IPS DF 6.9 (cell line): Measurements from ENCODE around the gene PNPLA5.
"Not testable (repeated sequence)": the region's sequence is repeated elsewhere in the genome, so short reads cannot be mapped to it uniquely, and the experiment has no call there.

Experiments
- DNase-seq: peaks from one replicate; pipeline ENCODE4 v3.0.0-alpha.2; 2013; ENCODE audit warnings: low read depth, low spot score
- H3K27ac ChIP-seq: one replicate; pipeline ENCODE4 v1.5.1; 2013; ENCODE audit warnings: low read length, control low read depth
- H3K27me3 ChIP-seq: 2 replicates; pipeline ENCODE4 v1.6.1; 2013; ENCODE audit warnings: mild to moderate bottlenecking, low read length; ENCODE audit not compliant: control insufficient read depth, insufficient read depth
- H3K36me3 ChIP-seq: 2 replicates; pipeline ENCODE4 v1.6.1; 2013; ENCODE audit warnings: low read length; ENCODE audit not compliant: control insufficient read depth, insufficient read depth
- H3K4me1 ChIP-seq: 2 replicates; pipeline ENCODE4 v1.6.1; 2013; ENCODE audit warnings: low read length; ENCODE audit not compliant: control insufficient read depth, insufficient read depth
- H3K4me3 ChIP-seq: 2 replicates; pipeline ENCODE4 v1.5.1; 2013; ENCODE audit warnings: mild to moderate bottlenecking, low read length
- H3K9me3 ChIP-seq: 2 replicates; pipeline ENCODE4 v1.6.1; 2013; ENCODE audit warnings: low read length, inconsistent platforms; ENCODE audit not compliant: control insufficient read depth, insufficient read depth
- WGBS: extraction: QIAGEN DNeasy Blood & Tissue Kit; methylation state at CpG from one replicate; pipeline ENCODE4 v1.1.7; 2013; ENCODE audit warnings: mixed read lengths, missing lambda C conversion rate; ENCODE audit not compliant: insufficient read length, insufficient coverage; 5-methylcytosine and 5-hydroxymethylcytosine counted together

PNPLA5 gene

GRCh38 chr22:43923191-43923590, 31.4 kb upstream of the PNPLA5 start:
- Histone ChIP-seq H3K27me3 (no peaks in the 10 kb centered on the region), H3K27ac (no peak overlapping the region)
- no peak for DNase-seq

DNA sequence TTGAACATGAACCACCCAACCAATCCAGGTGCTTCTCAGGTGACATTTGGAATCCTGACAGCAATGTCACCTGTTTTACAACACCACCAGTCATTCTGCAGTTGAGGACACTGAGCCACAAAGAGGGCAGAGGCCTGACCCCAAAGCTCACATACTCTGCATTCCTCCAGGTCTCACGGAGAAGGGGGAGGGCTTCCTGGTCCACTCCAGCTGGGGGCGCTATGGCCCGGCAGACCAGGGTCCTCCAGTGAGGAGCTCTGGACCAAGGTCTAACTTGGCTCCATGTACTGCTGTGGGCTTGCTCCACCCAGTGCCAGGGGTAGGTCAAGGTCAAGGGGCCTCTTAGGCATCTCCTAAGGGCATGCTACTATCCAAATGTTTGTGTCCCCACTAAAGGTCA, 30.3 kb upstream of the PNPLA5 start:
- Histone ChIP-seq H3K4me1 (peaks cover 6% of the 10 kb centered on the region; the same call in 1 of the 2 replicates), H3K9me3 (no peaks in the 10 kb centered on the region), H3K27ac (no peak overlapping the region), H3K27me3 (no peaks in the 10 kb centered on the region), H3K36me3 (0 out of 2 replicates have a peak, but pooled peaks cover 5% of the 10 kb centered on the region), H3K4me3 (no peak overlapping the region)
- no peak for DNase-seq
- no CpG with 5 or more reads among the region's 3 CpGs for WGBS

More at GRCh38 chr22:43923191-43923590, 31.4 kb upstream of the PNPLA5 start:
- Histone ChIP-seq H3K4me1 (peaks cover 6% of the 10 kb centered on the region; the same call in 1 of the 2 replicates), H3K4me3 (peak overlapping the region; percentile 30; the same call in 1 of the 2 replicates), H3K36me3 (0 out of 2 replicates have a peak, but pooled peaks cover 5% of the 10 kb centered on the region), H3K9me3 (no peaks in the 10 kb centered on the region)
- no CpG with 5 or more reads among the region's 13 CpGs for WGBS

- no peaks in the 10 kb centered on the region for H3K9me3 ChIP-seq
- no peak overlapping the region for H3K27ac ChIP-seq
- H3K4me3 ChIP-seq: no peak overlapping the region
- H3K27me3 ChIP-seq: no peaks in the 10 kb centered on the region
- 0 out of 2 replicates have a peak, but pooled peaks cover 5% of the 10 kb centered on the region for H3K36me3 ChIP-seq
- no CpG with 5 or more reads among the region's 4 CpGs for WGBS
- H3K4me1 ChIP-seq: peaks cover 6% of the 10 kb centered on the region; the same call in 1 of the 2 replicates
- DNase-seq: no peak
Measured at GRCh38 chr22:43921370-43921769, 29.6 kb upstream of the PNPLA5 start.

GRCh38 chr22:43919106-43919973, 27.5 kb upstream of the PNPLA5 start:
- H3K27me3 ChIP-seq: no peaks in the 10 kb centered on the region

GRCh38 chr22:43917521-43917920, 25.7 kb upstream of the PNPLA5 start:
- no peaks in the 10 kb centered on the region for H3K27me3 ChIP-seq
- no CpG with 5 or more reads among the region's 6 CpGs for WGBS

More at GRCh38 chr22:43919106-43919973, 27.5 kb upstream of the PNPLA5 start:
- no peak for DNase-seq
- Histone ChIP-seq H3K4me1 (no peaks in the 10 kb centered on the region), H3K27ac (no peak overlapping the region), H3K9me3 (no peaks in the 10 kb centered on the region), H3K36me3 (no peaks in the 10 kb centered on the region), H3K4me3 (no peak overlapping the region)
- no CpG with 5 or more reads among the region's 16 CpGs for WGBS

DNA sequence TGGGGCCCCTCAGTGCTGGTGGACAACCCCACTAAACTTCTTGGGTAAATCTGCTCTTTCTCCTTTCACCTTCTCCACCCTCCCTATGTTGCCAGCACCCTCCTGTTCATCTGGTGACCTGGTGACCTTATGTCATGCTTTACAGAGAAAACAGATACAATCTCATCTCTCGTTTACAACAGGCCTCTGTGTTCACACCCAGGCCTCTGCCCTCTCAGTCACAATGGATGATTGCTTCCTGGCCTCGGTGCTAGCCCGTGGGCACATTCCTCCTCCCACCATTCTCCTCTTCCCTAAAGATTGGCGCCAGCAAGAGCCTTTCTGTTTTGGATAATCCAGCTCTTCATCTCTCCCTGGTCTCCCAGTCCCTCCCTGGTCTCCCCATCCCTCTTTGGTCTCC, 19.5 kb upstream of the PNPLA5 start:
- Histone ChIP-seq H3K36me3 (no peaks in the 10 kb centered on the region), H3K4me3 (no peak overlapping the region), H3K9me3 (no peaks in the 10 kb centered on the region), H3K27me3 (no peaks in the 10 kb centered on the region), H3K27ac (no peak overlapping the region), H3K4me1 (no peaks in the 10 kb centered on the region)
- DNase-seq: no peak
- WGBS: no CpG with 5 or more reads among the region's 4 CpGs

More at GRCh38 chr22:43917521-43917920, 25.7 kb upstream of the PNPLA5 start:
- no peak for DNase-seq
- H3K36me3 ChIP-seq: no peaks in the 10 kb centered on the region
- no peak overlapping the region for H3K27ac ChIP-seq
- no peaks in the 10 kb centered on the region for H3K9me3 ChIP-seq
- no peak overlapping the region for H3K4me3 ChIP-seq
- H3K4me1 ChIP-seq: no peaks in the 10 kb centered on the region

DNA sequence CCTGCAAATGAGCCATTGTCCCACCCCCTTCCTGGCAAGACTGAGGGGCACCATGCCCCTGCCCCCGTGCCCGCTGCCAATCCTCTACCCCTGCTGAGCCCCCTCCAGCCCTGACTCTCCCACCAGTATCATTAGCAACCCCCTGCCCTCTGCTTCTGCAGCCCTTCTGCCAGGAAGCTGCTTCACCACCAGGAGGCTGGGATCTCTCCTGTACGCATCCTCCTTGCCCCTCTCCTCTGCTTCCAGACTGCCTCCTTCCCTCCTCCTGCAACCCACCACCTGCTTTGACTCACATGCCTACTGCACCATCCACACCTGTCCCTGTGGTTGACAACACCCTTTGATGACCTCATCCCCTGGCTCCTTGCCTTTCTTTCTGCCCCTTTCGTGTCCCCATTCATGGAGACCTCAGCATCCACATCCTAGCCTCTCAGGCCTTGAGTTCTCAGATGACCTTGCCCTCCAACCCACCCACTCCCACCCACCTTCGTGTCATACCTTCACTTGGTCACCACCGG, 18.4 kb upstream of the PNPLA5 start:
- H3K27ac ChIP-seq: no peak overlapping the region
- no peaks in the 10 kb centered on the region for H3K27me3 ChIP-seq
- H3K9me3 ChIP-seq: no peaks in the 10 kb centered on the region
- no peak overlapping the region for H3K4me3 ChIP-seq
- no peaks in the 10 kb centered on the region for H3K36me3 ChIP-seq
- H3K4me1 ChIP-seq: no peaks in the 10 kb centered on the region
- no peak for DNase-seq
- WGBS: no CpG with 5 or more reads among the region's 6 CpGs

DNA sequence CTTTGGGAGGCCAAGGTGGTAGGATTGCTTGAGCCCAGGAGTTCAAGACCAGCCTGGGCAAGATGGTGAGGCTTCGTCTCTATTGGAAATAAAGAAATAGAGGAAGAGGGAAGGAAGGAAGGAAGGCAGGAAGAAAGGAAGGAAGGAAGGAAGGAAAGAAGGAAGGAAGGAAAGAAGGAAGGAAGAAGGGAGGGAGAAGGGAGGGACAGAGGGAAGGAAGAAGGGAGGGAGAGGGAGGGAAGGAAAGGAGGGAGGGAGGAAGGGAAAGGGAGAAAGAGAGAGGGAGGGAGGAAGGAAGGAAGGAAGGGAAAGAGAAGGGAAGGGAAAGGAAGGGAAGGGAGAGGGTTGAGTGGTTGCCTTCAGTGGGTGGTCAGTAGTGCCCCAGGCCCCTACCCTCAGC, 17.9 kb upstream of the PNPLA5 start:
- H3K4me3 ChIP-seq: no peak overlapping the region
- no peaks in the 10 kb centered on the region for H3K9me3 ChIP-seq
- H3K36me3 ChIP-seq: no peaks in the 10 kb centered on the region
- no peaks in the 10 kb centered on the region for H3K4me1 ChIP-seq
- no peak overlapping the region for H3K27ac ChIP-seq
- DNase-seq: no peak
- no CpG with 5 or more reads among the region's 1 CpG for WGBS
- H3K27me3 ChIP-seq: no peaks in the 10 kb centered on the region

GRCh38 chr22:43905681-43906080, 13.9 kb upstream of the PNPLA5 start:
- no CpG with 5 or more reads among the region's 7 CpGs for WGBS
- H3K4me3 ChIP-seq: no peak overlapping the region
- no peaks in the 10 kb centered on the region for H3K27me3 ChIP-seq
- H3K9me3 ChIP-seq: no peaks in the 10 kb centered on the region
- H3K36me3 ChIP-seq: no peaks in the 10 kb centered on the region
- no peak for DNase-seq
- H3K27ac ChIP-seq: no peak overlapping the region
- H3K4me1 ChIP-seq: no peaks in the 10 kb centered on the region

GRCh38 chr22:43904412-43904811, 12.6 kb upstream of the PNPLA5 start:
- DNase-seq, H3K36me3 ChIP-seq, H3K4me3 ChIP-seq, H3K9me3 ChIP-seq, H3K27ac ChIP-seq, H3K4me1 ChIP-seq, H3K27me3 ChIP-seq: not testable (repeated sequence)
- no CpG with 5 or more reads among the region's 12 CpGs for WGBS
